Measurements from ENCODE around the gene RHOH. TPM values are rescaled to one million over a fixed set of nuclear protein-coding genes. Genes with fewer than 3 reads are reported as not detected.

Gene RHOH
- total RNA-seq, 1 experiment from 2014 or later = not detected

DNA sequence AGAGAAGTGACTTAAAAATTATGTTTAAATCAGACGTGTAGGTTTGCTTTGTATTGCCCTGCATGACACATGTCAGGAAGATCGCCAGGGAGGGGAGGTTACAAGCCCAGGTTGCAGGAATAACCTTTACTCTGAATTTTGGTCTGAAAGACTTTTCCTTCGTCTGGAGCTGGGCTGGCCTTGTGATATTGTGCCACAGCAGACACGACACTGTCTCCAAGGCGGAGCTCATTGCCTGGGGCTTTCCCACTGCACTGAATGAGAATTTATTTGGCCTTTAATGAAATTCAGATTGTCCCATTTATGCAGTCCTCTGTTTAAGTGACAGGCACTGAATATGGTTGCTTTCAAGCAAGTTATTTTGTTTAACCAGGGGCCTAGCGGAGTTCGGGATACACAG is 45.1 kb downstream of the RHOH start:
- no peak for DNase-seq (ENCODE audit: low read depth in 1 of 2, low spot score in 2 of 2)
- H3K27me3 ChIP-seq (replicated peaks) = no peaks in the 10 kb centered on the region
- no peak overlapping the region for H3K27ac ChIP-seq
- H3K4me1 ChIP-seq (replicated peaks) = no peaks in the 10 kb centered on the region
- no peaks in the 10 kb centered on the region for H3K9me3 ChIP-seq (replicated peaks)
- no peaks in the 10 kb centered on the region for H3K36me3 ChIP-seq
- H3K4me3 ChIP-seq = no peak overlapping the region

DNA sequence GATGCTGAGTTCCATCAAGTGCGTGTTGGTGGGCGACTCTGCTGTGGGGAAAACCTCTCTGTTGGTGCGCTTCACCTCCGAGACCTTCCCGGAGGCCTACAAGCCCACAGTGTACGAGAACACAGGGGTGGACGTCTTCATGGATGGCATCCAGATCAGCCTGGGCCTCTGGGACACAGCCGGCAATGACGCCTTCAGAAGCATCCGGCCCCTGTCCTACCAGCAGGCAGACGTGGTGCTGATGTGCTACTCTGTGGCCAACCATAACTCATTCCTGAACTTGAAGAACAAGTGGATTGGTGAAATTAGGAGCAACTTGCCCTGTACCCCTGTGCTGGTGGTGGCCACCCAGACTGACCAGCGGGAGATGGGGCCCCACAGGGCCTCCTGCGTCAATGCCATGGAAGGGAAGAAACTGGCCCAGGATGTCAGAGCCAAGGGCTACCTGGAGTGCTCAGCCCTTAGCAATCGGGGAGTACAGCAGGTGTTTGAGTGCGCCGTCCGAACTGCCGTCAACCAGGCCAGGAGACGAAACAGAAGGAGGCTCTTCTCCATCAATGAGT is 46.6 kb downstream of the RHOH start:
- no peak overlapping the region for H3K4me3 ChIP-seq
- no peak for DNase-seq (ENCODE audit: low read depth in 1 of 2, low spot score in 2 of 2)
- H3K27ac ChIP-seq = no peak overlapping the region

GRCh38 chr4:40244606-40245005 is 47.8 kb downstream of the RHOH start:
- Histone ChIP-seq H3K4me1 (replicated peaks) (no peaks in the 10 kb centered on the region), H3K4me3 (no peak overlapping the region), H3K36me3 (no peaks in the 10 kb centered on the region), H3K27ac (no peak overlapping the region), H3K27me3 (replicated peaks) (no peaks in the 10 kb centered on the region), H3K9me3 (replicated peaks) (no peaks in the 10 kb centered on the region)
- no peak for DNase-seq (ENCODE audit: low read depth in 1 of 2, low spot score in 2 of 2)

More for the DNA sequence above, 46.6 kb downstream of the RHOH start:
- Histone ChIP-seq H3K4me1 (replicated peaks) (no peaks in the 10 kb centered on the region), H3K9me3 (replicated peaks) (no peaks in the 10 kb centered on the region), H3K27me3 (replicated peaks) (no peaks in the 10 kb centered on the region), H3K36me3 (no peaks in the 10 kb centered on the region)

- Histone ChIP-seq H3K4me3 (no peak overlapping the region), H3K36me3 (no peaks in the 10 kb centered on the region), H3K27me3 (replicated peaks) (no peaks in the 10 kb centered on the region), H3K9me3 (replicated peaks) (no peaks in the 10 kb centered on the region), H3K27ac (no peak overlapping the region), H3K4me1 (replicated peaks) (no peaks in the 10 kb centered on the region)
- no peak for DNase-seq (ENCODE audit: low read depth in 1 of 2, low spot score in 2 of 2)
These were observed 48.7 kb downstream of the RHOH start for GRCh38 chr4:40245550-40245949.

GRCh38 chr4:40246011-40246900 is 49.4 kb downstream of the RHOH start:
- Histone ChIP-seq H3K4me1 (replicated peaks) (no peaks in the 10 kb centered on the region), H3K36me3 (no peaks in the 10 kb centered on the region), H3K27ac (no peak overlapping the region), H3K27me3 (replicated peaks) (no peaks in the 10 kb centered on the region), H3K4me3 (no peak overlapping the region), H3K9me3 (replicated peaks) (no peaks in the 10 kb centered on the region)
- DNase-seq (ENCODE audit: low read depth in 1 of 2, low spot score in 2 of 2) = no peak

DNA sequence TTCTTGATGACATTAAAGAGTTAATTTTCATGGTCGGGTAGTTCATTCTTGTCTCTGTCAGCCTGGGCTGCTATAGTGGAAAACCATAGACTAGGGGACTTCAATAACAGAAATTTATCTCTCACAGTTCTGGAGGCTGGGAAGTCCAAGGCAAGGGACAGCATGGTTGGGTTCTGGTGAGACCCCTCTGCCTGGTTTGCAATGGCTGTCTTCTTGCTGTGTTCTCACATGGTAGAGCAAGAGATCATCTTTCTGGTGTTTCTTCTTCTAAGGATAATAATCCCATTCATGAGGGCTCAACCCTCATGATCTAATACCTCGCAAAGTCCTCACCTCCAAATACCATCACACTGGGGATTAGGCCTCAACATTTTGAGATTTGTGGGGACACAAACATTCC is 50.1 kb downstream of the RHOH start:
- Histone ChIP-seq H3K9me3 (replicated peaks) (no peaks in the 10 kb centered on the region), H3K4me3 (no peak overlapping the region), H3K4me1 (replicated peaks) (no peaks in the 10 kb centered on the region), H3K36me3 (no peaks in the 10 kb centered on the region), H3K27ac (no peak overlapping the region), H3K27me3 (replicated peaks) (no peaks in the 10 kb centered on the region)
- DNase-seq (ENCODE audit: low read depth in 1 of 2, low spot score in 2 of 2) = no peak

- Histone ChIP-seq H3K9me3 (replicated peaks) (no peaks in the 10 kb centered on the region), H3K4me3 (no peak overlapping the region), H3K4me1 (replicated peaks) (no peaks in the 10 kb centered on the region), H3K27me3 (replicated peaks) (no peaks in the 10 kb centered on the region), H3K36me3 (no peaks in the 10 kb centered on the region), H3K27ac (no peak overlapping the region)
- no peak for DNase-seq (ENCODE audit: low read depth in 1 of 2, low spot score in 2 of 2)
These were observed 50.5 kb downstream of the RHOH start for GRCh38 chr4:40247350-40247749.

DNA sequence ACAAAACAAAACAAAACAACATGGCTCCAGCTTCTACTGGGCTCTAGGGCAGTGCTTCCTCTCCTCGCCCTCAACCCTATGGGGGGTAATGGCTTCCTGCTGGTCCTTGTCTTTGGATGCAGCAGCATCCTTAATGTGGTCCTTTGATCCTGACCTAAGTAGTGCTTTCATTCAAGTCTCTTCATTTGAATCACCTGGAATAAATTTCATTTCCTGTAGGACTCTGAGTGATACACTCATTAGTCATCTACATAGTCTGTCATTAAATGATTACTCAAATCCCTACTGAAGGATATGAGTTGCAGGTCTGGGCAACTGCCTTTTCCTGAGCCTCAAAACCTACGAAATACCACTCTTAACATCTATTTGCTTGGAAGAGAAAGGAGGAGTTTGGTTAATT is 54.5 kb downstream of the RHOH start:
- Histone ChIP-seq H3K4me1 (replicated peaks) (peaks cover 28% of the 10 kb centered on the region), H3K4me3 (no peak overlapping the region), H3K9me3 (replicated peaks) (no peaks in the 10 kb centered on the region), H3K27ac (no peak overlapping the region), H3K36me3 (no peaks in the 10 kb centered on the region), H3K27me3 (replicated peaks) (no peaks in the 10 kb centered on the region)
- no peak for DNase-seq (ENCODE audit: low read depth in 1 of 2, low spot score in 2 of 2)

- Histone ChIP-seq H3K9me3 (replicated peaks) (no peaks in the 10 kb centered on the region), H3K4me1 (replicated peaks) (peaks cover 32% of the 10 kb centered on the region), H3K4me3 (no peak overlapping the region), H3K27me3 (replicated peaks) (no peaks in the 10 kb centered on the region), H3K36me3 (no peaks in the 10 kb centered on the region), H3K27ac (no peak overlapping the region)
- no peak for DNase-seq (ENCODE audit: low read depth in 1 of 2, low spot score in 2 of 2)
These were observed 57.1 kb downstream of the RHOH start for GRCh38 chr4:40253906-40254305.

- no peaks in the 10 kb centered on the region for H3K9me3 ChIP-seq (replicated peaks)
- no peak overlapping the region for H3K4me3 ChIP-seq
- DNase-seq (ENCODE audit: low read depth in 1 of 2, low spot score in 2 of 2) = peak in 1 of 2 experiments; percentile 37
- peaks cover 32% of the 10 kb centered on the region for H3K4me1 ChIP-seq (replicated peaks)
- no peak overlapping the region; the same call in 1 of the 2 replicates for H3K27ac ChIP-seq
- H3K27me3 ChIP-seq (replicated peaks) = no peaks in the 10 kb centered on the region
- H3K36me3 ChIP-seq = no peaks in the 10 kb centered on the region
These were observed 58.0 kb downstream of the RHOH start for GRCh38 chr4:40254608-40255392.

DNA sequence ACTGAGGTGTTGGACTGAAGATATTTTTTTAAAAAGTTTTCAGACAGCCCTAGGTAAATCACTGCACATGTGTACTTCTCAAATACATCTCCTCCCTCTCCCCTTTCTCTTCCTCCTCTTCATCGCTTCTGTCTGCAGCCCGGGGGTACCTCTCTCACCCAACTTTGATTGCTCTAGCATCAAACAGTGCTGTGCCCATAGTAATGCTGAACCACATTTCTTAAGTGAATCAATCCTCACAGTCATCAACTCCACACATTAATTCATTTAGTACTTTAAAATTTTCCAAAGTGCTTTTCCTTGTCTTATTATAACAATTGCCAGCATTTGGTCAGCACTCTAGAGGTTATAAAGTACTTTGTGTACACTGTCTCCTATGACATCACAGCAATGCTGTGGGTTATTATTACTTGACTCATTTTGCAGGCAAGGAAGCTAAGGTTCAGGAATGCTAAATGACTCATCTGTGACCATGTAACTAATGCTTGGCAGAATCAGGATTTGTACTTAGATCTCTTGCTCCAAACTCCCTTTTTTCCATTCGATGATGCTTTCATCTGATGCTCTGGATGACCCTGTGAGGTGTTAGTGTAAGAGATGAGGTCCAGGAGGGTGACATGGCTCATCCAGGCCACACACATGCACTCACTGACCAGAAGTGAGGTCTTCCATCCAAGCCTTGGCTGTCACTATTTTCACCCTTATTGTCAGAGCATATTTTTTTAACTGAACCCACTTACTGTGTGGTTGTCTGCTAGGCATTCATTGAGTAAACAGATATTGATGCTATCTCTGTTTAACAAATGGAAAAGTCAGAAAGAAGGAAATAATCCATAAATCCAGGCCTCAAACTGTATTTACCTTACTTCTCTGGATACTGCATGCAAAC is 58.8 kb downstream of the RHOH start:
- Histone ChIP-seq H3K4me1 (replicated peaks) (peaks cover 32% of the 10 kb centered on the region), H3K4me3 (no peak overlapping the region), H3K27ac (peak overlapping the region; percentile 43), H3K9me3 (replicated peaks) (no peaks in the 10 kb centered on the region), H3K27me3 (replicated peaks) (no peaks in the 10 kb centered on the region), H3K36me3 (no peaks in the 10 kb centered on the region)
- peak; percentile 58 to 79 for DNase-seq (ENCODE audit: low read depth in 1 of 2, low spot score in 2 of 2)

- Histone ChIP-seq H3K4me1 (replicated peaks) (peaks cover 32% of the 10 kb centered on the region), H3K36me3 (no peaks in the 10 kb centered on the region), H3K27me3 (replicated peaks) (no peaks in the 10 kb centered on the region), H3K9me3 (replicated peaks) (no peaks in the 10 kb centered on the region), H3K4me3 (no peak overlapping the region), H3K27ac (peak overlapping the region; percentile 43)
- DNase-seq (ENCODE audit: low read depth in 1 of 2, low spot score in 2 of 2) = no peak
These were observed 59.5 kb downstream of the RHOH start for GRCh38 chr4:40256329-40256728.

DNA sequence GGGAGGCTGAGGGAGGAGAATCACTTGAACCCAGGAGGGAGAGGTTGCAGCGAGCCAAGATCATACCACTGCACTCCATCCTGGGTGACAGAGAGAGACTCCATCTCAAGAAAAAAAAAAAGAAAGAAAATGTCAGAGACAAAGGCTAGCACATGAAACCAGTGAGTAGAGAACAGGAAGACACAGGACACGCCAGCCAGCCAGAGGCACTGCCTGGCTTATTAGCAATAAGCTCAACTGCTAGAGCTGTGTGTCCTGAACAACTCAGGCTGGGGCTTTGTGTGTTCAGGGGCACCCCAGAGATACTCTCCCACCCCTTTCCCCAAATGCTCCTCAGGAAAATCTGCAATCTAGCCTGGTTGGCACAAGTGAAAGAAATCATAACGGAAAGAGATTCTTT is 60.0 kb downstream of the RHOH start:
- no peak for DNase-seq (ENCODE audit: low read depth in 1 of 2, low spot score in 2 of 2)
- Histone ChIP-seq H3K9me3 (replicated peaks) (no peaks in the 10 kb centered on the region), H3K36me3 (no peaks in the 10 kb centered on the region), H3K27me3 (replicated peaks) (no peaks in the 10 kb centered on the region), H3K4me1 (replicated peaks) (peaks cover 32% of the 10 kb centered on the region), H3K4me3 (no peak overlapping the region), H3K27ac (no peak overlapping the region)

All from SJSA1 (cell line).